Transverse colon (tissue), 4 donors: ENCODE results near the gene TIMP1. TPM values are rescaled to one million over a fixed set of nuclear protein-coding genes. Genes with fewer than 3 reads are reported as not detected.
A peak's percentile ranks its signal among the peaks of the same experiment; 100 is the strongest.

Source experiments
- DNase-seq: peaks from one replicate; pipeline ENCODE4 v3.0.0-alpha.2; 2019
- H3K27ac ChIP-seq, 4 donors: fragments of 200-600 bp; sonication (generic); 2 replicates each; pipeline ENCODE4 v1.5.1; 2016 to 2018; ENCODE audit warnings: inconsistent platforms in 4 of 4
- H3K27me3 ChIP-seq: fragments of 200-600 bp; sonication (generic); 2 replicates; pipeline ENCODE4 v1.5.1; 2017; ENCODE audit warnings: inconsistent platforms
- H3K36me3 ChIP-seq, 4 donors: fragments of 200-600 bp; sonication (generic); 2 replicates each; pipeline ENCODE4 v1.5.1; 2017 to 2019; ENCODE audit warnings: inconsistent platforms in 4 of 4
- H3K4me1 ChIP-seq, 4 donors: fragments of 200-600 bp; sonication (generic); 2 replicates each; pipeline ENCODE4 v1.5.1; 2017 to 2020; ENCODE audit warnings: inconsistent platforms in 4 of 4
- H3K4me3 ChIP-seq, 4 donors: fragments of 200-600 bp; sonication (generic); 1 replicate in 1 of 4; 2 replicates in 3 of 4; pipeline versions ENCODE4 v1.5.1 to v1.6.1; 2017 to 2019; ENCODE audit warnings: inconsistent platforms in 4 of 4
- H3K9me3 ChIP-seq, 2 donors: fragments of 200-600 bp; sonication (generic); 2 replicates each; pipeline ENCODE4 v1.5.1; 2017 to 2019; ENCODE audit warnings: inconsistent platforms in 2 of 2
- CTCF ChIP-seq, 5 experiments: fragments of 200-600 bp in 3 of 5; fragments of 450-650 bp in 2 of 5; sonication (generic) in 3 of 5; IDR thresholded peaks; 1 replicate in 2 of 5; 2 replicates in 3 of 5; pipeline ENCODE4 v1.5.1; 2016 to 2017; ENCODE audit warnings: antibody characterized with exemption in 5 of 5, inconsistent platforms in 3 of 5, mild to moderate bottlenecking in 2 of 5, moderate library complexity in 1 of 5
- EP300 ChIP-seq: sonication (generic); formaldehyde crosslinking; IDR thresholded peaks from one replicate; pipeline ENCODE4 v1.6.1; 2017; ENCODE audit warnings: antibody characterized with exemption, low read depth
- POLR2A ChIP-seq: fragments of 450-650 bp; IDR thresholded peaks from one replicate; pipeline ENCODE4 v1.6.1; 2016; ENCODE audit warnings: antibody characterized with exemption, mild to moderate bottlenecking, moderate library complexity
- POLR2AphosphoS5 ChIP-seq, 3 donors: sonication (generic); formaldehyde crosslinking; IDR thresholded peaks; one replicate each; pipeline ENCODE4 v1.6.1; 2016; ENCODE audit warnings: antibody characterized with exemption in 3 of 3
- WGBS, 2 donors: methylation state at CpG; one replicate each; pipeline ENCODE4 v1.1.5; 2018; ENCODE audit warnings: low coverage in 1 of 2; 5-methylcytosine and 5-hydroxymethylcytosine counted together
- in situ Hi-C, 4 donors: fragments of 200-750 bp; cut with MboI; loops; one replicate each; pipeline versions ENCODE4 v1.15.0 to v1.15.1; 2017; ENCODE audit warnings: low sequenced_read_pairs in 3 of 4, low pct_ligation_motif_present in 1 of 4, low pct_unique_long_range_greater_than_20kb in 1 of 4
- intact Hi-C: fragments of 100-400 bp; cut with DNase I; formaldehyde crosslinking; loops from one replicate; pipeline ENCODE4 v1.15.1; 2023; ENCODE audit warnings: low total_unique reads
- total RNA-seq, 4 donors: library from RNA; depleted of rRNA; stranded (reverse); fragments of >200 nt; gene quantifications; one replicate each; pipeline ENCODE4 v1.1.0, GENCODE V29; 2016

TIMP1 gene
- total RNA-seq, 4 donors from 2014 or later = 14.2 to 83.0 (median 43.6) TPM

DNA sequence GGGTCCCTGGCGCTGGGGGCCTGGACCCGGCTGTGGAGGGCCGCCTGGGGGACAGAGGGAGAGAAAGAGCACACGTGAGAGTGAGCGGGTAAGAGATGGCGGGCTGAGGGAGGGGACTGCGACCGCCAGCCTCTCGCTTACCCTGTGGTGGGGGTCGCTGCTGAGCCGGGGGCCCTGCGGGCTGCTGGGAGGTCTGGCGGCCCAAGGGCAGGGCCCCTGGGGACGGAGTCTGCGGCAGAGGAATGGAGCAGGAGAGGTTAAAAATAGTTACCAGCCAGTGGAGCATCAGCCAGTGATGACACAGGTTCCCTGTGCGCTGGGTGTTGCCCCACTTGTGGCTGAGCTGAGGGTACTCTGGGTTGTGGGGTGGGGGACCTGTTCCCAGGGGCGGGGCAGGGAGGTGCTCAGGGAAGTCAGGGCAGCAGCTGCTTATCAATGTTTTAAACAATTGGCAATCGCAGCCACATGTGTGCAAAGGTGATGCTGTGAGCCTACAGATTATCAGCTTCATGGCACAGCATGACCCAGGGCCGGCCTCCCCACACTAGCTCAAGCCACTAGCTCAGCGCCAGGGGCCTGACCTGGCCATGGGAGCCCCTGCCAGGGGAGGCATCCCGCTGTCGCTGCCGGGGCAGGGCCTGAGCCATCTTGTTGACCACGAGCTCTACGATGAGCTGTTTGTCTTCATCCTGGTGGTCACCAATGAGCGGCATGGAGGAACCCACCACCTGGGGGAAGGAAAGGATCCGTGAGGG is 7.5 kb upstream of the TIMP1 start:
- intact Hi-C loops = loop anchor here (10.0 kb wide), 1 partner anchor 60 kb away; no protein-coding TSS in a partner anchor
- H3K27ac ChIP-seq = peak overlapping the region; percentile 67 to 77 (median 70)
- in situ Hi-C loops = no loop called here
- 65% methylated on average over 25 of the region's 27 CpGs; no CpG with 5 or more reads in 1 of the 2 donors for whole genome bisulfite sequencing, 2 donors
- H3K4me1 ChIP-seq = peaks cover 0 to 14% (median 8%) of the 10 kb centered on the region in 4 donors
- TF ChIP-seq POLR2AphosphoS5 (IDR thresholded peaks at IDR 0.05) = no peak
- TF ChIP-seq EP300 = no peak
- no peak for TF ChIP-seq CTCF (IDR thresholded peaks at IDR 0.05)
- TF ChIP-seq POLR2A = no peak
- H3K4me3 ChIP-seq = peak overlapping the region in 3 of 4 donors; percentile 10 to 40 (median 30)
- no peak for DNase-seq
- H3K9me3 ChIP-seq = no peaks in the 10 kb centered on the region
- H3K36me3 ChIP-seq = no peaks in the 10 kb centered on the region
- no peaks in the 10 kb centered on the region for H3K27me3 ChIP-seq

GRCh38 chrX:47576021-47576898 is 6.0 kb upstream of the TIMP1 start:
- DNase-seq = no peak
- H3K4me1 ChIP-seq = peaks cover 0 to 14% (median 8%) of the 10 kb centered on the region in 4 donors
- H3K4me3 ChIP-seq = no peak overlapping the region
- no peaks in the 10 kb centered on the region for H3K9me3 ChIP-seq
- no peak for TF ChIP-seq POLR2AphosphoS5 (IDR thresholded peaks at IDR 0.05)
- no peak for TF ChIP-seq CTCF (IDR thresholded peaks at IDR 0.05)
- no peak for TF ChIP-seq EP300
- no peak for TF ChIP-seq POLR2A
- in situ Hi-C loops = no loop called here
- WGBS, 2 donors = 93% methylated on average over 20 of the region's 20 CpGs; no CpG with 5 or more reads in 1 of the 2 donors
- H3K27me3 ChIP-seq = no peaks in the 10 kb centered on the region
- H3K36me3 ChIP-seq = no peaks in the 10 kb centered on the region
- intact Hi-C loops = loop anchor here (10.0 kb wide), 1 partner anchor 59 kb away; no protein-coding TSS in a partner anchor
- H3K27ac ChIP-seq = no peak overlapping the region

- Histone ChIP-seq H3K27me3 (no peaks in the 10 kb centered on the region), H3K4me1 (peaks cover 0 to 18% (median 8%) of the 10 kb centered on the region in 4 donors), H3K27ac (no peak overlapping the region), H3K9me3 (no peaks in the 10 kb centered on the region), H3K36me3 (no peaks in the 10 kb centered on the region), H3K4me3 (no peak overlapping the region)
- in situ Hi-C loops (no loop called here), intact Hi-C loops (loop anchor here (10.0 kb wide), 1 partner anchor 57 kb away; no protein-coding TSS in a partner anchor)
- 73% methylated on average over 9 of the region's 9 CpGs; no CpG with 5 or more reads in 1 of the 2 donors for WGBS, 2 donors
- no peak for DNase-seq
- no peak for TF ChIP-seq POLR2AphosphoS5 (IDR thresholded peaks at IDR 0.05)
- no peak for TF ChIP-seq CTCF (IDR thresholded peaks at IDR 0.05)
- no peak for TF ChIP-seq POLR2A
- no peak for TF ChIP-seq EP300
Observed at GRCh38 chrX:47577424-47577823, 4.8 kb upstream of the TIMP1 start.

DNA sequence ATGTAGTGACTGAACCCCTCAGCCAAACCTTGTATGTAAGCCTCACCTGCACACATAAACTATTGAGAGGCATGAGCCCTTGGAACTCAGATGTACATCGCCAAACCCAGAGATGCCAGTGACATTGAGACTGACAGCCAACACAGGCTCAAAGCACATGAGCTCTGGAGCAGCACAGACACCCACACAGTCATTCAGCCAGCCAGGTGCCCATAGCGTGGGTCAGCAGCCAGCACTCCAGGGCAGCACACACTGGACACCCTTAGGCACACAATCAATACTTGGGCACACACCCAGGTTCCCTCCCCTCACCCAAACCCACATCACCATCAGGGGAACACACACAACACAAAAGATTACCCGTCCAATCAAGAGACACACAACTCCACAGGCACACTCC is 4.3 kb upstream of the TIMP1 start:
- no peak overlapping the region for H3K4me3 ChIP-seq
- no peak for DNase-seq
- no peak overlapping the region for H3K27ac ChIP-seq
- no peaks in the 10 kb centered on the region for H3K9me3 ChIP-seq
- TF ChIP-seq POLR2A (no peak), CTCF (IDR thresholded peaks at IDR 0.05) (no peak), POLR2AphosphoS5 (IDR thresholded peaks at IDR 0.05) (no peak), EP300 (no peak)
- in situ Hi-C loops = no loop called here
- H3K27me3 ChIP-seq = no peaks in the 10 kb centered on the region
- H3K4me1 ChIP-seq = peaks cover 0 to 18% (median 8%) of the 10 kb centered on the region in 4 donors
- 71% methylated on average over 3 of the region's 3 CpGs; no CpG with 5 or more reads in 1 of the 2 donors for WGBS, 2 donors
- no peaks in the 10 kb centered on the region for H3K36me3 ChIP-seq
- intact Hi-C loops = loop anchor here (10.0 kb wide), 1 partner anchor 57 kb away; no protein-coding TSS in a partner anchor
